Astrocyte of the cerebellum (primary cell): ENCODE measurements around the gene SELL.

Experiments
- DNase-seq: peaks from one replicate; pipeline ENCODE4 v3.0.0-alpha.2; 2011; ENCODE audit warnings: low read depth
- H3K4me3 ChIP-seq: 2 replicates; pipeline ENCODE4 v1.5.1; 2011; ENCODE audit warnings: mild to moderate bottlenecking, low read depth, low read length, moderate library complexity
- in situ Hi-C: cut with HindIII; loops from 2 replicates; pipeline ENCODE4 v1.10.0; 2017; ENCODE audit warnings: low sequenced_read_pairs
- TF ChIP-seq, protein P1 (sequence below): IDR thresholded peaks from 2 replicates; pipeline ENCODE4 v1.5.1; 2012; ENCODE audit warnings: low read length, low read depth, moderate library complexity, mild to moderate bottlenecking; ENCODE audit errors: missing control alignments

The SELL gene

DNA sequence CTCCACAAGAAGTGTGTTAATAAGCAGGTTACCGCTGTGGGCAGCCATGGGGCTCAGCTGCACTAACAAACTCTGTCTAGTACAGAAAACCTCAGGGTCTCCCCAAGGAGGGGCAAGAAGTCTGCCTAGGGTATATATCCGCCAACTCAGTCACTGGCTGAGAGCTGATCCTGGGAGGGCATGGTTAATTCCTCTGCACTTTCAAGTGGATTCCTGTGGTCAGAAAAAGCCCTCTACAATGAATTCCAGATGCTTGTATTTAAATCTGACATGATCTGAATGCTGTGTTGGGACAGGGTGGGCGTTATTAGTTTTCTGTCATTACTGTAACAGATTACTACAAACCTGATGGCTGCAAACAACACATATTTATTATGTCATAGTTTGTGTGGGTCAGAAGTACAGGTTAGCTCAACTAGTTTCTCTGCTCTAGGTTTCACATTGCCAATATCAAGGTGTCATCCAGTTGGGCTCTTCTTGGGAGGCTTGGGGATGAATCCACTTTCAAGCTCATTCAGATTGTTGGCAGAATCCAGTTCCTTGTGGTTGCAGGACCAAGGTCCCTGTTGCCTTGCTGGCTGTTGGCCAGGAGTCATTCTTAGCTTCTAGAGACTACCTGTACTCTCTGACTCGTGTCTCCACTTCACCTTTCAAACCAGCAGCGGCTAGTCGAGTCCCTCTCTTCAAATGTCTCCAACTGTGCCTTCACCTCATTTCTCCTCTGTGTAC is 30.4 kb upstream of the SELL start:
- DNase-seq = peak; percentile 77
- no peak overlapping the region for H3K4me3 ChIP-seq
- TF ChIP-seq, protein P1, sequence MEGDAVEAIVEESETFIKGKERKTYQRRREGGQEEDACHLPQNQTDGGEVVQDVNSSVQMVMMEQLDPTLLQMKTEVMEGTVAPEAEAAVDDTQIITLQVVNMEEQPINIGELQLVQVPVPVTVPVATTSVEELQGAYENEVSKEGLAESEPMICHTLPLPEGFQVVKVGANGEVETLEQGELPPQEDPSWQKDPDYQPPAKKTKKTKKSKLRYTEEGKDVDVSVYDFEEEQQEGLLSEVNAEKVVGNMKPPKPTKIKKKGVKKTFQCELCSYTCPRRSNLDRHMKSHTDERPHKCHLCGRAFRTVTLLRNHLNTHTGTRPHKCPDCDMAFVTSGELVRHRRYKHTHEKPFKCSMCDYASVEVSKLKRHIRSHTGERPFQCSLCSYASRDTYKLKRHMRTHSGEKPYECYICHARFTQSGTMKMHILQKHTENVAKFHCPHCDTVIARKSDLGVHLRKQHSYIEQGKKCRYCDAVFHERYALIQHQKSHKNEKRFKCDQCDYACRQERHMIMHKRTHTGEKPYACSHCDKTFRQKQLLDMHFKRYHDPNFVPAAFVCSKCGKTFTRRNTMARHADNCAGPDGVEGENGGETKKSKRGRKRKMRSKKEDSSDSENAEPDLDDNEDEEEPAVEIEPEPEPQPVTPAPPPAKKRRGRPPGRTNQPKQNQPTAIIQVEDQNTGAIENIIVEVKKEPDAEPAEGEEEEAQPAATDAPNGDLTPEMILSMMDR = no peak
- in situ Hi-C loops = no loop called here

DNA sequence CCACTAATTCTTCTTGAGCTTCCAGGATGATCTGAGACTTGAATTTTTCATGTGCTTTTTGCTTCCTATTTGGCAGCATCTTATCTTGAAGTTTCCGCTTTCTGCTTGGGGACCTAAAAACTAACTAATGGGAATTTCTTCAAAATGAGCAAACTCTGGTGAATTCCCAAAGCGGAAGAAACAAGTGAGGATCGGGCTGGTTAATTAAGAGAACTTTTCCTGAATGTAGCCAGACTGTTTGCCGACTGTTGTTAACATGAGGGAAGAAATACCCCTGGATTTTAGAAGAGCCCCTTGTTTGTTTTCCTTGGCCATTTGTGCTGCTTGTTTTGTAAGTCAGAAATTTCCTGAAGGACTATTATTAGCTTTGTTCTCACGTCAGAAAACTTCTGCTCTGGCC is 28.6 kb upstream of the SELL start:
- no peak for DNase-seq

DNA sequence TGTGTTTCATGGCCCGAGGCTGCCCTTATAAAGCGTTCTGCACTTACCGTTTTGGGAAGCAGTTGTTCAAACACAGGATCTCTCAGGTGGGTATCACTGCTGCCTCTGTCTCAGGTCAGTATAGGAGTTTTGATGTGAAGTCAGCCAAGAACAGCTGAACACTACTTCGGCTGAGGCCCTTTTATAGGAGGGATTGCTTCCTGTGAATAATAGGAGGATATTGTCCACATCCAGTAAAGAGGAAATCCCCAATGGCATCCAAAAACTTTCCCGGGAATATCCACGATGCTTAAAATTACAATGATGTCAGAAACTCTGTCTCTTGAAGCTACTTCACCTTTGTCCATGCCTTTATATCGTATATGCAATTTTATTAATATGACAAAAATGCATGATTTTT is 22.5 kb upstream of the SELL start, which contains the start of gene SELE:
Gene SELE (minus strand): TSS at position 156 of the 400 bp plus-strand sequence. CDS start 467 bp downstream, outside the sequence.
- in situ Hi-C loops = no loop called here
- H3K4me3 ChIP-seq = no peak within 1 kb of the TSS
- DNase-seq = no peak
- TF ChIP-seq, protein P1 = no peak

More for the DNA sequence above, 28.6 kb upstream of the SELL start:
- no peak overlapping the region for H3K4me3 ChIP-seq
- in situ Hi-C loops = no loop called here
- TF ChIP-seq, protein P1 = no peak

DNA sequence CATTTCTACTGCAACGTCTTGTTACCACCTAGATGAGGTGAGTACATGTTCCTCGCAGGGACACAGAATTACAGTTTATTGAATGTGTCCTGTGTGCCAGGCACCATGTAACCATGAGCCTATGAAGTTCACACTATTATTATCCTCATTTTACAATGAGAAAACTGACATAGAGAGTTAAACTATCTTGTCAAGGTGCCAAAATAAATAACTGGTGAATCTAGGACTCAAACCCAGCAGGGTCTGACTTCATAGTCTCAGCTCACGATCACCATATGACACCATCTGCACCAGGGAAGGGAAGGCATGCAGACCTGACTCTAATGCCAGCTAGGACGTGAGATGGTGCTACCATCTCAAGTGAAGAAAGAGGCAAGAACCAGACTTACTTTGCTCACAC is 20.0 kb upstream of the SELL start:
- in situ Hi-C loops = no loop called here
- DNase-seq = no peak
- no peak overlapping the region for H3K4me3 ChIP-seq
- TF ChIP-seq, protein P1 = no peak

DNA sequence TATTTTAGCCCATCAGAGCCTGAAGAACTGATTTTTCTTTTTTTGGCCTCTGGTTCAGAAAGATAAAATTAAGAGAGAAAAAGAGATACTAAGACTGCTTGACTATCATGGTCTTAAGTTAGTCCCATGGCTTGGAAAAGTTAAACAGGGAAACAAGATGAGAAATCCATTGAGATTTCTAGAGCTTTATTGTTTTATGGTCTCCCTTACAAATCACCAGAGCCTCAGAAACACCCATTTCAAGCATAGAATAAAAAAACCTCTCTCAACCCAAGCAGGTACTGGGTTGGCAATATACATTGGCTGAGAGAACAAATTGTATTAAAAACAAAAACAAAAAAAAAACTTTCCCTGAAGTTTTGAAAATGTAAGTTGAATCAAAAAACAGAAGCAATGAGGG is 18.6 kb upstream of the SELL start:
- DNase-seq = no peak
- in situ Hi-C loops = no loop called here
- no peak overlapping the region for H3K4me3 ChIP-seq
- TF ChIP-seq, protein P1 = no peak

DNA sequence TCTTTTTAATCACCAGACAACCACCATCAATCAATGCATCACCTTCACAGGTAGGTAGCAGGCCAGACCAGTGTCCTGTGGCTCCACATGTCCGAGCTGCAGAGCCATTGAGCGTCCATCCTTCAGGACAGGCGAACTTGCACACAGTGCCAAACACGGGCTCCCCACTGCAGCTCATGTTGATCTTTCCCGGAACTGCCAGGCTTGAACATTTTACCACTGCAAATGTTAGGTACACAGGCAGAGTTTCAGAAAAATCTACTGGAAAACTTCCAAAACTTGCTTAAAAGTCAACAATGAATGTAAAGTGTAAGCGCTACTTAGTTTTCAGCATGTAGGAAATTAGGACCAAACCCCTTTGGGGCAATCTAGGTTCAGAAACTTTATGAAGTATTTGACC is 15.9 kb upstream of the SELL start:
- in situ Hi-C loops = no loop called here
- TF ChIP-seq, protein P1 = no peak
- no peak overlapping the region for H3K4me3 ChIP-seq
- no peak for DNase-seq

DNA sequence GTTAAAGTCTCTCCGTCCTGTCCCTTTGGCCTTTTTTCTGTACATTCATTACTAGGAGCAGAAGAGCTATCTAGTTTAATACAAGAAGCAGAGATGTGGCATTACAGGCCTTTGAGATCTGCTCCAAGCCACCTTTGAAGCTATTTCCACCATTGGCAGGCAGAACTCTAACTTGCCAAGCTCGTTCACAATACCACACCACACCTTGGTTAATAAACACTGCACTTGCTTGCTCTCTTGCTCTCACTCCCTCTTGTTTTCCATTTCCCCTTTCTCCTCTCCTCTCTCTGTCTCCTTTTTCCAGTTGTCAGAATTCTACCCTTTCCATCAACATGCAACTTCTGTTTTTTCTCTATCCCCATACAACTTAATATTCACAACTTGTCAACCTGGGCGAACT is 15.4 kb upstream of the SELL start:
- in situ Hi-C loops = no loop called here
- no peak overlapping the region for H3K4me3 ChIP-seq
- no peak for DNase-seq
- TF ChIP-seq, protein P1 = no peak
